Measurements from ENCODE around the gene ANKRD42.

The ANKRD42 gene

DNA sequence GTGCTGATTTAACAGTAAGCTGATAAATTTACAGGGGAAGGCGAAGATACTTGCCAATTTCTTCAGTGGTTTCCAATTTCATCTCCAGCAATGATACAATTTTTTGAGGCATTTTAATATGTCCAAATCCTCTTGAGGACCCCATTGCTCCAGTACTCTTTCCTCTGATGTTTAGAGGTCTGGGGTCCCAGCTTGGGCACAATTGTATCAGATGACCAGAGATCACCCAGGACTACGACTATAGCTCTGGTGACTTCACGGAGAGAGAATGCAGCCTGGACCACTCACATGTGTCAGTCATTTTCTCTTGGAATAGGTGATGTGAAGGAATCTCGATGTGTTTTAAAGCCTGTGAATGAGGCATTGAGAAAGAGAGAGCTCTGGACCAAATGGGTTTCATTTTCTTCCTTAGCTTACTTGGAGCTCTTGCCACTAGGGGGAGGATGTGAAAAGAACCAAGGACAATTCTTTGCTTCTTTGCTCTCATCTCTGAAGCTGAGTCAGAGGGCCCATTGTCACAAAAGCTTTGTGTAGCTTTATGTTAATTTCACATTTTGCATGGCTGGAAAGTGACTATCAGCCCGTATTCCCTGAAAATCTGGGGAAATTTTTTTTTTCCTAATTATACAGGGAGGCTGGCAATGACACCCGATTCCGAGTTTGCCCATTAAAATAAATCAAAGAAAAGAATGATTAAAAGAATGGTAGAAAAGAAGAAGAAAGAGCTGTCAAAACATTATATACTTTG lies 99.4 kb downstream of the ANKRD42 start:
- peak in 2 of 6 experiments; percentile 25 to 36 for DNase-seq

- DNase-seq = no peak
Measured at GRCh38 chr11:83293457-83293774, 99.9 kb downstream of the ANKRD42 start.

- no peak for DNase-seq
Measured at GRCh38 chr11:83294208-83294607, 100.7 kb downstream of the ANKRD42 start.

Data from stimulated activated naive CD4-positive, alpha-beta T cell (primary cell).